HEK293 (cell line): ENCODE results near the gene CCDC187.

Experiments used
- CTCF ChIA-PET: fragments of 350-600 bp; formaldehyde crosslinking; extraction: SDS; loops from one replicate; lab custom pipeline; 2021; ENCODE audit warnings: antibody characterized with exemption; lab: Yijun Ruan, JAX
- POLR2A ChIA-PET: fragments of 300-600 bp; formaldehyde crosslinking; extraction: SDS; loops from one replicate; lab custom pipeline; 2020; ENCODE audit warnings: antibody characterized with exemption, inconsistent platforms; lab: Yijun Ruan, JAX
- H3K27ac ChIP-seq: fragments of 200-500 bp; sonication (Bioruptor generic); 2 replicates; pipeline ENCODE4 v1.5.1; 2014; ENCODE audit warnings: low read depth, low read length, control low read depth, inconsistent platforms; ENCODE audit errors: extremely low read depth
- H3K36me3 ChIP-seq, 2 experiments: fragments of 200-500 bp in 1 of 2; sonication (Bioruptor generic) in 1 of 2; 1 replicate in 1 of 2; 2 replicates in 1 of 2; pipeline ENCODE4 v1.5.1; 2014 to 2017; ENCODE audit warnings: inconsistent platforms in 2 of 2, low read length in 2 of 2; ENCODE audit not compliant: control insufficient read depth in 2 of 2, insufficient read depth in 1 of 2
- H3K4me1 ChIP-seq: fragments of 200-500 bp; sonication (Bioruptor generic); 2 replicates; pipeline ENCODE4 v1.5.1; 2014; ENCODE audit warnings: mild to moderate bottlenecking, low read length, inconsistent platforms; ENCODE audit not compliant: control insufficient read depth, insufficient read depth
- H3K4me3 ChIP-seq: 2 replicates; pipeline ENCODE4 v1.5.1; 2011; ENCODE audit warnings: low read depth, mild to moderate bottlenecking, control low read depth, low read length, moderate library complexity
- H3K9me3 ChIP-seq: fragments of 200-500 bp; sonication (Bioruptor generic); 2 replicates; pipeline ENCODE4 v1.5.1; 2014; ENCODE audit warnings: low read depth, low read length, inconsistent platforms; ENCODE audit not compliant: control insufficient read depth, insufficient read depth
- GLIS1 ChIP-seq: fragments of 450-650 bp; formaldehyde crosslinking; IDR thresholded peaks from 2 replicates; pipeline ENCODE4 v1.5.1; 2016; ENCODE audit warnings: missing biosample characterization, missing genetic modification characterization
- GLIS2 ChIP-seq: fragments of 450-650 bp; formaldehyde crosslinking; IDR thresholded peaks from 2 replicates; pipeline ENCODE4 v1.5.1; 2016; ENCODE audit warnings: missing biosample characterization, missing genetic modification characterization
- HOXA7 ChIP-seq: sonication (generic); formaldehyde crosslinking; IDR thresholded peaks from 2 replicates; pipeline ENCODE4 v1.8.1; 2022; ENCODE audit warnings: missing genetic modification reagents, borderline replicate concordance
- KLF16 ChIP-seq: fragments of 450-650 bp; formaldehyde crosslinking; IDR thresholded peaks from 2 replicates; pipeline ENCODE4 v1.5.1; 2017; ENCODE audit warnings: missing biosample characterization, missing genetic modification characterization
- KLF8 ChIP-seq: fragments of 450-650 bp; formaldehyde crosslinking; IDR thresholded peaks from 2 replicates; pipeline ENCODE4 v1.5.1; 2016; ENCODE audit warnings: missing biosample characterization, missing genetic modification characterization
- OVOL3 ChIP-seq: fragments of 450-650 bp; formaldehyde crosslinking; IDR thresholded peaks from 2 replicates; pipeline ENCODE4 v1.5.1; 2016; ENCODE audit warnings: missing biosample characterization, missing genetic modification characterization
- RBAK ChIP-seq: fragments of 450-650 bp; formaldehyde crosslinking; IDR thresholded peaks from 2 replicates; pipeline ENCODE4 v1.5.1; 2016; ENCODE audit warnings: missing biosample characterization, missing genetic modification characterization
- YY2 ChIP-seq: fragments of 450-650 bp; formaldehyde crosslinking; IDR thresholded peaks from 2 replicates; pipeline ENCODE4 v1.5.1; 2016; ENCODE audit warnings: missing biosample characterization, missing genetic modification characterization
- ZBTB20 ChIP-seq: fragments of 450-650 bp; formaldehyde crosslinking; IDR thresholded peaks from 2 replicates; pipeline ENCODE4 v1.5.1; 2016; ENCODE audit warnings: missing biosample characterization, missing genetic modification characterization
- ZNF324 ChIP-seq: fragments of 450-650 bp; formaldehyde crosslinking; IDR thresholded peaks from 2 replicates; pipeline ENCODE4 v1.5.1; 2016; ENCODE audit warnings: missing biosample characterization, missing genetic modification characterization
- ZNF37A ChIP-seq: fragments of 450-650 bp; IDR thresholded peaks from 2 replicates; pipeline ENCODE4 v1.5.1; 2018; ENCODE audit warnings: missing biosample characterization, missing genetic modification characterization
- ZNF423 ChIP-seq: fragments of 450-650 bp; formaldehyde crosslinking; IDR thresholded peaks from 2 replicates; pipeline ENCODE4 v1.5.1; 2016; ENCODE audit warnings: missing biosample characterization, missing genetic modification characterization
- ZNF426 ChIP-seq: fragments of 450-650 bp; formaldehyde crosslinking; IDR thresholded peaks from 2 replicates; pipeline ENCODE4 v1.5.1; 2017; ENCODE audit warnings: missing biosample characterization, missing genetic modification characterization, mild to moderate bottlenecking, inconsistent platforms, moderate library complexity
- ZNF768 ChIP-seq: fragments of 450-650 bp; formaldehyde crosslinking; IDR thresholded peaks from 2 replicates; pipeline ENCODE4 v1.5.1; 2018; ENCODE audit warnings: missing biosample characterization, mild to moderate bottlenecking, missing genetic modification characterization
- TF ChIP-seq, protein P1 (sequence below): fragments of 450-650 bp; formaldehyde crosslinking; IDR thresholded peaks from 2 replicates; pipeline ENCODE4 v1.5.1; 2016; ENCODE audit warnings: missing biosample characterization, missing genetic modification characterization
- TF ChIP-seq, protein P2 (sequence below): fragments of 450-650 bp; formaldehyde crosslinking; IDR thresholded peaks from 2 replicates; pipeline ENCODE4 v1.5.1; 2017; ENCODE audit warnings: missing biosample characterization, missing genetic modification characterization
- TF ChIP-seq, protein P3 (sequence below): fragments of 450-650 bp; formaldehyde crosslinking; IDR thresholded peaks from 2 replicates; pipeline ENCODE4 v1.5.1; 2016; ENCODE audit warnings: missing biosample characterization, missing genetic modification characterization

The CCDC187 gene

DNA sequence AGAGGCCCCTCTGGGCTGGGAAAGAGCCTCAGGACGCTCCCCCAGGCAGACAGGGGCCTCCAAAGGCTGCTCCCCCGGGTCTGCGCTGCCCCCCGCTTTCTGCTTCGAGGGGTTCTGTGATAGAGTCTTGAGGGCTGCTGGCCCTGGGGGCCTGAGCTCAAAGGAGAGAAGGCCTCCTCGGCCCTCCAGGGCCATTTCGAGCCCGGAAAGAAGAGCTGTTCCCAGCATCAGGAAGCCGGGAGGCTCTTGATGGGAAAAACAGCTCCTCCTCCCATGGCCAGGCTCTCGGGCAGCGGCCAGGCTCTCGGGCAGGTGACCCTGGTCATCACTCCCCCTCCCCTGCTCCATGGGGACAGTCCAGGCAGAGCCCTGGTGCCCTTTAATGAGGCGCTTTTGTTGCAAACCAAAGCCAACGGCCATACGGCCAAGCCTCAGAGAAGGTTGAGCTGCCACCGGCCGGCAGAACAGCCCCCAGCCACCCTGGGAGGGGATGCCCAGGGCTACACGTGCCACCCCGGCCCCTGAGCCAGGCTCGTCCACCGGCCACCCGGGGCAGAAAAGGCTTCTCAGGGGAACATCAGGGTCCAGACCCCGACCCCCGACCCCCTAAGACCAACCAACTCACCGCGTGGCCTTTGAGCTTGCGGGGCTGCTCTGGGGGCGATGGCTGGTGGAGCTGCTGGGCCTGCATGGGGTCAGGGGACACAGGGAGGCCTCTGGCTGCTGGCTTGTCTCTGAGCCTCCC is 42.0 kb downstream of the CCDC187 start:
- no peaks in the 10 kb centered on the region for H3K9me3 ChIP-seq
- CTCF ChIA-PET = interaction anchor here (0.6 to 2.0 kb wide), 5 partner anchors 22 to 1367 kb away, joined by 3 to 11 read pairs (median 5); no protein-coding TSS in a partner anchor
- POLR2A ChIA-PET = interaction anchor here (0.7 to 0.8 kb wide), 2 partner anchors 11 to 14 kb away, joined by 3 read pairs; no protein-coding TSS in a partner anchor
- no peak overlapping the region for H3K4me3 ChIP-seq
- H3K27ac ChIP-seq = no peak overlapping the region
- TF ChIP-seq OVOL3 (tag by site-specific recombination) = no peak
- no peaks in the 10 kb centered on the region for H3K36me3 ChIP-seq
- no peaks in the 10 kb centered on the region for H3K4me1 ChIP-seq

DNA sequence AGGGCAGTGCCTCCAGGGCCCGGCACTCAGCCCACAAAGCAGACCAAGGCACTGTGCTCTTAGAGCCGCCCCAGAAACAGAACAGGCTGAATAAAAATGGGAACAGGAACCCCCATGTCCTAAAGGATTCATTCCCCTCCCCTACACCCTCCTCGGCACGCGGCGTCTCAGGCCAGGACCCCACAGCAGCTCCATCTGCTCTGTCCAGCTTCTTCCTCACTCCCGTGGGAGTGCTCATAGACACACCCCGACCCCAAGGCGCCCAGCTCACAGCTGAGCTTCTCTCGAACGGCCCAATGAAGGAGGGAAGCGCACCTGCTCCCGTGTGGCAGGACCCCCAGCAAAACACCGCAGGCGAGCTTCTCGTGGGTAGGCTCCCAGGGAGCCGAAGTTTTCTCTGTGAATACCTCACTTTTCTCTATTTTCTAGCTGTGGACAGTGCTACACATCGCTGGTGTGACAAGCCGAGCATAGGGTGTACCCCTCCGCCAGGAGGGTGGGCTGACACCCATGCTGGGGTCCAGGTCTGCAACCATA is 42.9 kb downstream of the CCDC187 start:
- TF ChIP-seq, protein P1, sequence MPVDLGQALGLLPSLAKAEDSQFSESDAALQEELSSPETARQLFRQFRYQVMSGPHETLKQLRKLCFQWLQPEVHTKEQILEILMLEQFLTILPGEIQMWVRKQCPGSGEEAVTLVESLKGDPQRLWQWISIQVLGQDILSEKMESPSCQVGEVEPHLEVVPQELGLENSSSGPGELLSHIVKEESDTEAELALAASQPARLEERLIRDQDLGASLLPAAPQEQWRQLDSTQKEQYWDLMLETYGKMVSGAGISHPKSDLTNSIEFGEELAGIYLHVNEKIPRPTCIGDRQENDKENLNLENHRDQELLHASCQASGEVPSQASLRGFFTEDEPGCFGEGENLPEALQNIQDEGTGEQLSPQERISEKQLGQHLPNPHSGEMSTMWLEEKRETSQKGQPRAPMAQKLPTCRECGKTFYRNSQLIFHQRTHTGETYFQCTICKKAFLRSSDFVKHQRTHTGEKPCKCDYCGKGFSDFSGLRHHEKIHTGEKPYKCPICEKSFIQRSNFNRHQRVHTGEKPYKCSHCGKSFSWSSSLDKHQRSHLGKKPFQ (tag by site-specific recombination) = no peak
- TF ChIP-seq GLIS2 (tag by site-specific recombination) (0 out of 2 replicates have a peak, but pooled peaks have one; percentile 14), ZNF37A (tag by site-specific recombination) (no peak)
- ChIA-PET CTCF (interaction anchor here (0.6 to 2.0 kb wide), 2 partner anchors 23 to 199 kb away, joined by 5 to 11 read pairs; no protein-coding TSS in a partner anchor), POLR2A (interaction anchor here (0.7 kb wide), 1 partner anchor 11 kb away, joined by 3 read pairs; no protein-coding TSS in a partner anchor)
- Histone ChIP-seq H3K36me3 (no peaks in the 10 kb centered on the region), H3K4me3 (no peak overlapping the region), H3K27ac (no peak overlapping the region), H3K9me3 (no peaks in the 10 kb centered on the region), H3K4me1 (no peaks in the 10 kb centered on the region)

DNA sequence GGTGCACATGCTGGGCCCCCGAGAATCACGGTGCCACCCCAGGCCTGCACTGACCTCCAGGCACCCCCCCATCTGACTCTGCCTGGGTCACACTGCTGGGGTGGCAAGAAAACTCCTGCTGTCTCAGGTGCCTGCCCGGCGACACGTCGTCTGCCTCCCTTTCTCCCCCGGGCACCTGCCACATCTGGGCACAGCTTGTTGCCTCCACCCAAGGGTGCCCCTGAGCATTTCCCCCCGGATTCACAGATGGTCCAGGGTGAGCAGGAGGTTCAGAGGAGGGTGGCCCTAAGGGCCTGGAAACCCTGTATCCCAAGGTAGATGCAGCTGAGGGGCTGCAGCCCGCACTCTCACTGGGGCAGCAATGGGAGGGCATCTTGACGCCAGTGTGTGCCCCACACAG is 43.4 kb downstream of the CCDC187 start:
- Histone ChIP-seq H3K4me3 (no peak overlapping the region), H3K36me3 (no peaks in the 10 kb centered on the region), H3K27ac (no peak overlapping the region), H3K4me1 (no peaks in the 10 kb centered on the region), H3K9me3 (no peaks in the 10 kb centered on the region)
- TF ChIP-seq ZNF423 (tag by site-specific recombination) (peak; percentile 40; the same call in 1 of the 2 replicates), ZNF768 (tag by site-specific recombination) (no peak), KLF8 (tag by site-specific recombination) (no peak), KLF16 (no peak)
- ChIA-PET CTCF (no interaction called here), POLR2A (no interaction called here)

DNA sequence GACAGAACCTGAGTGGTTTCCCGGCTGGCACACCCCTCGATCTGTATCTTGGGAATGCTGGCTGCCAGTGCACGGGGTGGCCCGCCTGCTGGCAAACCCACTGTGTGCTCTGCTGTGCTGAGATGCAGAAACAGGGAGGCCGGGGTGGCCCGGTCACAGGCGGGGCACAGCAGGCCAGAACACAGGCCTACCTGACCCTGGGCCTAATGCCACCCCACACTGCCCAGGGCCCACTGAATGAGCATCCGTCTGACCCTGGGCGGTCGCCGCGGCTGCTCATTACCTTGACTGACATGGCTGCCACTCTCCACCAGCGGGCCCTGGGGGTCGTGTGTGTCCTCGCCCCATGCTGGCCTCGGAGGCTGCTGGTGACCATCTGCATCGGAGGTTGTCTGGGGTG is 44.1 kb downstream of the CCDC187 start:
- ChIA-PET CTCF (no interaction called here), POLR2A (no interaction called here)
- Histone ChIP-seq H3K36me3 (no peaks in the 10 kb centered on the region), H3K9me3 (no peaks in the 10 kb centered on the region), H3K4me3 (no peak overlapping the region), H3K4me1 (no peaks in the 10 kb centered on the region), H3K27ac (no peak overlapping the region)
- 0 out of 2 replicates have a peak, but pooled peaks have one; percentile 26 for TF ChIP-seq ZBTB20 (tag by site-specific recombination)
- no peak for TF ChIP-seq ZNF426

DNA sequence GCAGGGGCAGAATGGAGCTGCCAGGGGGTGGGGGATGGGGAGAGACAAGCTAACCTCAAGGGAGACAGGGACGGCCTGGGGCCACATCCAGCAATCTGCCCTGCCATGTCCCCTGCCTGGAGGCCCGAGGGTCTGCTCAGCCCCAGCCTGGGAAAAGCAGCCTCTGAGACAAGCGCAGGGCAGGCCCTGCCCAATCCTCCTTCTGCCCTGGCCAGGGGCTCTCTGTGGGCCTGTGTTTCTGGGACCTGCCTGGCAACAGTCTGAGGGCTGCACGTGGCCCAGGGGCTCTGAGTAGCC is 44.4 kb downstream of the CCDC187 start:
- Histone ChIP-seq H3K27ac (no peak overlapping the region), H3K36me3 (no peaks in the 10 kb centered on the region), H3K4me3 (no peak overlapping the region), H3K9me3 (no peaks in the 10 kb centered on the region), H3K4me1 (no peaks in the 10 kb centered on the region)
- ChIA-PET CTCF (no interaction called here), POLR2A (no interaction called here)
- no peak for TF ChIP-seq RBAK (tag by site-specific recombination)
- TF ChIP-seq ZNF324 (tag by site-specific recombination) = no peak
- TF ChIP-seq HOXA7 (CRISPR knock-in tag) = no peak
- no peak for TF ChIP-seq GLIS1 (tag by site-specific recombination)
- TF ChIP-seq, protein P2, sequence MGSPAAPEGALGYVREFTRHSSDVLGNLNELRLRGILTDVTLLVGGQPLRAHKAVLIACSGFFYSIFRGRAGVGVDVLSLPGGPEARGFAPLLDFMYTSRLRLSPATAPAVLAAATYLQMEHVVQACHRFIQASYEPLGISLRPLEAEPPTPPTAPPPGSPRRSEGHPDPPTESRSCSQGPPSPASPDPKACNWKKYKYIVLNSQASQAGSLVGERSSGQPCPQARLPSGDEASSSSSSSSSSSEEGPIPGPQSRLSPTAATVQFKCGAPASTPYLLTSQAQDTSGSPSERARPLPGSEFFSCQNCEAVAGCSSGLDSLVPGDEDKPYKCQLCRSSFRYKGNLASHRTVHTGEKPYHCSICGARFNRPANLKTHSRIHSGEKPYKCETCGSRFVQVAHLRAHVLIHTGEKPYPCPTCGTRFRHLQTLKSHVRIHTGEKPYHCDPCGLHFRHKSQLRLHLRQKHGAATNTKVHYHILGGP (tag by site-specific recombination) = no peak
- TF ChIP-seq YY2 = no peak
- TF ChIP-seq, protein P3, sequence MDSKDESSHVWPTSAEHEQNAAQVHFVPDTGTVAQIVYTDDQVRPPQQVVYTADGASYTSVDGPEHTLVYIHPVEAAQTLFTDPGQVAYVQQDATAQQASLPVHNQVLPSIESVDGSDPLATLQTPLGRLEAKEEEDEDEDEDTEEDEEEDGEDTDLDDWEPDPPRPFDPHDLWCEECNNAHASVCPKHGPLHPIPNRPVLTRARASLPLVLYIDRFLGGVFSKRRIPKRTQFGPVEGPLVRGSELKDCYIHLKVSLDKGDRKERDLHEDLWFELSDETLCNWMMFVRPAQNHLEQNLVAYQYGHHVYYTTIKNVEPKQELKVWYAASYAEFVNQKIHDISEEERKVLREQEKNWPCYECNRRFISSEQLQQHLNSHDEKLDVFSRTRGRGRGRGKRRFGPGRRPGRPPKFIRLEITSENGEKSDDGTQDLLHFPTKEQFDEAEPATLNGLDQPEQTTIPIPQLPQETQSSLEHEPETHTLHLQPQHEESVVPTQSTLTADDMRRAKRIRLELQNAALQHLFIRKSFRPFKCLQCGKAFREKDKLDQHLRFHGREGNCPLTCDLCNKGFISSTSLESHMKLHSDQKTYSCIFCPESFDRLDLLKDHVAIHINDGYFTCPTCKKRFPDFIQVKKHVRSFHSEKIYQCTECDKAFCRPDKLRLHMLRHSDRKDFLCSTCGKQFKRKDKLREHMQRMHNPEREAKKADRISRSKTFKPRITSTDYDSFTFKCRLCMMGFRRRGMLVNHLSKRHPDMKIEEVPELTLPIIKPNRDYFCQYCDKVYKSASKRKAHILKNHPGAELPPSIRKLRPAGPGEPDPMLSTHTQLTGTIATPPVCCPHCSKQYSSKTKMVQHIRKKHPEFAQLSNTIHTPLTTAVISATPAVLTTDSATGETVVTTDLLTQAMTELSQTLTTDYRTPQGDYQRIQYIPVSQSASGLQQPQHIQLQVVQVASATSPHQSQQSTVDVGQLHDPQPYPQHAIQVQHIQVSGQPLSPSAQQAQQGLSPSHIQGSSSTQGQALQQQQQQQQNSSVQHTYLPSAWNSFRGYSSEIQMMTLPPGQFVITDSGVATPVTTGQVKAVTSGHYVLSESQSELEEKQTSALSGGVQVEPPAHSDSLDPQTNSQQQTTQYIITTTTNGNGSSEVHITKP (tag by site-specific recombination) = no peak
